Mucosa of descending colon (tissue), 3 donors: Measurements from ENCODE around the gene LSMEM2. TPM values are rescaled to one million over a fixed set of nuclear protein-coding genes. Genes with fewer than 3 reads are reported as not detected.
"Not testable (repeated sequence)": the region's sequence is repeated elsewhere in the genome, so short reads cannot be mapped to it uniquely, and the experiment has no call there.

Experiments
- ATAC-seq: fragments of 200-7000 bp; cut with Tn5 transposase; one replicate; pipeline ENCODE4 v1.9.1; 2020; ENCODE audit warnings: mild to moderate bottlenecking, moderate library complexity
- DNase-seq, 3 donors: peaks; one replicate each; pipeline ENCODE4 v3.0.0-alpha.2; 2020
- H3K36me3 ChIP-seq: fragments of 200-600 bp; one replicate; pipeline ENCODE4 v1.8.0; 2021; ENCODE audit warnings: low read depth, mild to moderate bottlenecking
- H3K4me1 ChIP-seq: fragments of 200-600 bp; one replicate; pipeline ENCODE4 v1.8.0; 2021; ENCODE audit warnings: low read depth, mild to moderate bottlenecking
- H3K4me3 ChIP-seq: fragments of 200-600 bp; one replicate; pipeline ENCODE4 v1.8.0; 2021; ENCODE audit warnings: mild to moderate bottlenecking
- H3K9me3 ChIP-seq: fragments of 200-600 bp; one replicate; pipeline ENCODE4 v1.8.0; 2021; ENCODE audit warnings: mild to moderate bottlenecking
- CTCF ChIP-seq: fragments of 200-600 bp; IDR thresholded peaks from one replicate; pipeline ENCODE4 v1.8.0; 2022; ENCODE audit warnings: antibody characterized with exemption, mild to moderate bottlenecking
- intact Hi-C, 2 donors: fragments of 100-400 bp; cut with DNase I in 1 of 2; cut with micrococcal nuclease in 1 of 2; formaldehyde crosslinking; loops; one replicate each; pipeline versions ENCODE4 v1.11.0 to v1.11.1; 2022; cut with DNase I, micrococcal nuclease
- total RNA-seq, 3 donors: library from RNA; stranded (reverse); fragmentation: NEBNext Ultra II Directional in 2 of 3; extraction: Animal tissue kit (Norgen Biotek cat#: 25700) in 2 of 3; gene quantifications; one replicate each; pipeline versions ENCODE4 v1.2.1 to v1.2.4, GENCODE V29; 2021 to 2023
- donor health status: DM: no; HTN: no; CAD: no; lungs with moderate emphysema.
- donor health status: DM: no; HTN: no; CAD: no.
- donor health status: DM: no; HTN: yes; CAD: no.

The LSMEM2 gene
- total RNA-seq, 3 donors from 2014 or later: 0.32 TPM; not detected in 2

- no peak for TF ChIP-seq CTCF
- DNase-seq (peak in 2 of 3 donors; percentile 41 to 57), ATAC-seq (no peak)
- Histone ChIP-seq H3K4me1 (peaks cover 14% of the 10 kb centered on the region), H3K9me3 (peaks cover 4% of the 10 kb centered on the region), H3K36me3 (peaks cover 6% of the 10 kb centered on the region), H3K4me3 (no peak overlapping the region)
- intact Hi-C loops: no loop called here
Measured at GRCh38 chr3:50302095-50303012, 23.5 kb downstream of the LSMEM2 start.

GRCh38 chr3:50303013-50303815 is 24.3 kb downstream of the LSMEM2 start, which contains the start of gene HYAL1:
TSS of gene HYAL1 (minus strand) at chr3:50303574. CDS start at chr3:50302956, 618 bp downstream.
- ATAC-seq (peak; percentile 15), DNase-seq (peak; percentile 74 to 80 (median 77))
- Histone ChIP-seq H3K9me3 (peaks cover 4% of the 10 kb centered on the region), H3K4me1 (peaks cover 14% of the 10 kb centered on the region), H3K4me3 (no peak within 1 kb of the TSS), H3K36me3 (peaks cover 6% of the 10 kb centered on the region)
- no peak for TF ChIP-seq CTCF
- intact Hi-C loops: no loop called here

GRCh38 chr3:50304601-50305000 is 25.7 kb downstream of the LSMEM2 start:
- Histone ChIP-seq H3K9me3 (peaks cover 9% of the 10 kb centered on the region), H3K36me3 (peaks cover 1% of the 10 kb centered on the region), H3K4me1 (peaks cover 9% of the 10 kb centered on the region), H3K4me3 (no peak overlapping the region)
- DNase-seq: no peak
- no peak for ATAC-seq
- intact Hi-C loops: no loop called here
- TF ChIP-seq CTCF: no peak

DNA sequence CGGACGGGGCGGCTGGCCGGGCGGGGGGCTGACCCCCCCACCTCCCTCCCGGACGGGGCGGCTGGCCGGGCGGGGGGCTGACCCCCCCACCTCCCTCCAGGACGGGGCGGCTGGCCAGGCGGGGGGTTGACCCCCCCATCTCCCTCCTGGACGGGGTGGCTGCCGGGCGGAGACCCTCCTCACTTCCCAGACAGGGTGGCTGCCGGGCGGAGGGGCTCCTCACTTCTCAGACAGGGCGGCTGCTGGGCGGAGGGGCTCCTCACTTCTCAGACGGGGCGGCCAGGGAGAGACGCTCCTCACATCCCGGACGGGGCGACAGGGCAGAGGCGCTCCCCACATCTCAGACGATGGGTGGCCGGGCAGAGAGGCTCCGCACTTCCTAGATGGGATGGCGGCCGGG is 33.2 kb downstream of the LSMEM2 start:
- H3K4me3 ChIP-seq, H3K36me3 ChIP-seq, intact Hi-C loops, ATAC-seq, H3K9me3 ChIP-seq, DNase-seq: not testable (repeated sequence)
- peaks cover 14% of the 10 kb centered on the region for H3K4me1 ChIP-seq

DNA sequence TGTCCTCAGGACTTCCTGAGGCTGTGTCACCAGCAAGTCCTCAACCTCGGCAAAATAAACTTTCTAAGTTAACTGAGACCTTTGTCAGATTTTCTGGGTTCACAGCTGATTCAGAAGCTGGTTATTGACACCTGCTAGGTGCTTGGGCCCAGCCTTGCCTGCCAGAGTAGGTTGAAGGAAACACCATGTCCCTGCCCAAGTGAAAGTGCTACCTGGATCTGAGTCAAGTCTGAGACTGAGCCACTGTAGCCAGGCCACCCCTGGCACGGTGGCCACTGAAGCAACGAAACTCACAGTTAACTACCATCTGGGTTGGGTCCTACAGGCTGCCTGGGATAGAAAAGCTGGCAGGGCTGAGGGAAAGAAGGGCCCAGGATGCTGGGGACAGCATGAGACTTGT is 35.5 kb downstream of the LSMEM2 start:
- H3K36me3 ChIP-seq: no peaks in the 10 kb centered on the region
- ATAC-seq (no peak), DNase-seq (no peak)
- H3K4me1 ChIP-seq: peaks cover 37% of the 10 kb centered on the region
- no peak overlapping the region for H3K4me3 ChIP-seq
- no peaks in the 10 kb centered on the region for H3K9me3 ChIP-seq
- intact Hi-C loops: no loop called here
- no peak for TF ChIP-seq CTCF

DNA sequence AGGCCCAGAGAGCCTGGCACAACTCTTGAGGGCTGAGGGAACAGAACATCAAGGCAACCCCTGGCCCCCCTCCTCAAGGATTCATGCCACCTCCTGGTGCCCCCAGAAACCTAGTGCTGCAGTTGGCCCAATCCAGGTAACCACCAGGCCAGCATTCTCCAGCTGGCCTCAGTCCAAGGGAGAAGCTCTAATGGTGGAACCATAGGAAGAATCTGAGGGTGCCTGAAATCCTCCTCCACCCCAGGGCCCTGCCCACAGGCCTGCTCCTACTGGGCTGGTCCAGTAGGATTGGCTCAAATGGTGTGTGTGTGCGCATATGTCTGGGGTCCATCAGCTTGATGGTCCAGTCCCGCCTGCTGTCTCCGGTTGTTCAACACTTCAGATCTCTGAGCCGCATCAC is 35.9 kb downstream of the LSMEM2 start:
- no peak for ATAC-seq
- Histone ChIP-seq H3K36me3 (no peaks in the 10 kb centered on the region), H3K9me3 (no peaks in the 10 kb centered on the region), H3K4me1 (peaks cover 40% of the 10 kb centered on the region), H3K4me3 (no peak overlapping the region)
- no peak for TF ChIP-seq CTCF
- DNase-seq: no peak
- intact Hi-C loops: no loop called here
